A549 (cell line): ENCODE measurements around the gene APOBEC3B. TPM values are rescaled to one million over a fixed set of nuclear protein-coding genes. Genes with fewer than 3 reads are reported as not detected.

Experiments
- ATAC-seq, 2 experiments: fragments of 200-7000 bp in 1 of 2; fragments of >200 bp in 1 of 2; cut with Nextera tagmentation in 1 of 2; cut with Tn5 transposase in 1 of 2; 3 replicates each; pipeline versions ENCODE4 v1.8.0 to v1.9.1; 2018 to 2020; ENCODE audit warnings: mild to moderate bottlenecking in 1 of 2, moderate library complexity in 1 of 2
- CTCF ChIA-PET: fragments of 300-600 bp; sonication (Branson Sonifier 250); formaldehyde crosslinking; extraction: SDS; loops from one replicate; lab custom pipeline; 2021; ENCODE audit warnings: antibody characterized with exemption, inconsistent platforms; lab: Yijun Ruan, JAX
- POLR2A ChIA-PET: fragments of 350-600 bp; formaldehyde crosslinking; extraction: SDS; loops from one replicate; lab custom pipeline; 2021; ENCODE audit warnings: antibody characterized with exemption, inconsistent platforms; lab: Yijun Ruan, JAX
- DNase-seq, 2 experiments: peaks; one replicate each; pipeline versions ENCODE4 v3.0.0 to v3.0.0-alpha.2; 2011 to 2016; ENCODE audit warnings: low read depth in 1 of 2, low spot score in 1 of 2
- FAIRE-seq: peaks from 2 replicates; lab custom pipeline; 2011; peaks lifted over from hg19 to GRCh38; lab: Jason Lieb, UNC
- H3K27ac ChIP-seq, 2 experiments: fragments of >200 bp; sonication (Bioruptor Twin); formaldehyde crosslinking; 3 replicates each; pipeline ENCODE4 v1.5.1; 2016 to 2017
- H3K4me1 ChIP-seq: fragments of >200 bp; sonication (Bioruptor Twin); formaldehyde crosslinking; 3 replicates; pipeline ENCODE4 v1.6.1; 2016
- H3K4me2 ChIP-seq: fragments of >200 bp; sonication (Bioruptor Twin); formaldehyde crosslinking; 3 replicates; pipeline ENCODE4 v1.6.1; 2016
- H3K4me3 ChIP-seq: fragments of >200 bp; sonication (Bioruptor Twin); formaldehyde crosslinking; 3 replicates; pipeline ENCODE4 v1.5.1; 2016
- H3K9me3 ChIP-seq: fragments of >200 bp; sonication (Bioruptor Twin); formaldehyde crosslinking; 3 replicates; pipeline ENCODE4 v1.6.1; 2016
- CBX8 ChIP-seq: fragments of 200-600 bp; sonication (generic); IDR thresholded peaks from 2 replicates; pipeline ENCODE4 v1.6.1; 2016
- CHD2 ChIP-seq: fragments of 150-350 bp; IDR thresholded peaks from 2 replicates; pipeline ENCODE4 v1.6.1; 2014; ENCODE audit warnings: low read length; ENCODE audit not compliant: partially characterized antibody
- CHD4 ChIP-seq: fragments of 200-600 bp; sonication (generic); IDR thresholded peaks from 2 replicates; pipeline ENCODE4 v1.6.1; 2016; ENCODE audit warnings: antibody characterized with exemption, mild to moderate bottlenecking, borderline replicate concordance
- EP300 ChIP-seq, 2 experiments: fragments of >200 bp; sonication (Bioruptor Twin); formaldehyde crosslinking; IDR thresholded peaks; 2 replicates in 1 of 2; 3 replicates in 1 of 2; pipeline ENCODE4 v1.6.1; 2016 to 2017
- GATA3 ChIP-seq: IDR thresholded peaks from 2 replicates; pipeline ENCODE4 v1.6.1; 2012; ENCODE audit warnings: borderline replicate concordance
- HDAC2 ChIP-seq: fragments of 200-600 bp; sonication (generic); IDR thresholded peaks from 2 replicates; pipeline ENCODE4 v1.6.1; 2016
- JUN ChIP-seq, 2 experiments: fragments of >200 bp; sonication (Bioruptor Twin); formaldehyde crosslinking; IDR thresholded peaks; 2 replicates in 1 of 2; 3 replicates in 1 of 2; pipeline ENCODE4 v1.6.1; 2016 to 2017
- JUNB ChIP-seq: fragments of >200 bp; sonication (Bioruptor Twin); formaldehyde crosslinking; IDR thresholded peaks from 2 replicates; pipeline ENCODE4 v1.6.1; 2016
- MAZ ChIP-seq: fragments of 150-350 bp; IDR thresholded peaks from 2 replicates; pipeline ENCODE4 v1.6.1; 2014; ENCODE audit warnings: antibody characterized with exemption, low read depth, low read length, borderline replicate concordance
- MYC ChIP-seq: IDR thresholded peaks from 2 replicates; pipeline ENCODE4 v1.6.1; 2012; ENCODE audit warnings: mild to moderate bottlenecking, inconsistent platforms, low read length, improper control_type of control experiment, borderline replicate concordance
- NFE2L2 ChIP-seq: fragments of 150-350 bp; conservative IDR thresholded peaks from 2 replicates; pipeline ENCODE4 v1.6.1; 2014; ENCODE audit warnings: low read length
- NPAS2 ChIP-seq: fragments of 250-450 bp; sonication (Bioruptor Pico); IDR thresholded peaks from 2 replicates; pipeline ENCODE4 v1.8.0; 2022; ENCODE audit warnings: mild to moderate bottlenecking, moderate library complexity, borderline replicate concordance
- POLR2A ChIP-seq: IDR thresholded peaks from 2 replicates; pipeline ENCODE4 v1.6.1; 2012; ENCODE audit warnings: mild to moderate bottlenecking, low read length
- RAD21 ChIP-seq, 2 experiments: fragments of >200 bp in 1 of 2; sonication (Bioruptor Twin) in 1 of 2; formaldehyde crosslinking in 1 of 2; IDR thresholded peaks in 1 of 2; conservative IDR thresholded peaks in 1 of 2; 2 replicates in 1 of 2; 3 replicates in 1 of 2; pipeline ENCODE4 v1.6.1; 2012 to 2018; ENCODE audit warnings: inconsistent platforms in 1 of 2
- SMC3 ChIP-seq: fragments of >200 bp; sonication (Bioruptor Twin); formaldehyde crosslinking; IDR thresholded peaks from 3 replicates; pipeline ENCODE4 v1.6.1; 2018; ENCODE audit warnings: inconsistent platforms
- SREBF2 ChIP-seq: fragments of 450-650 bp; IDR thresholded peaks from 2 replicates; pipeline ENCODE4 v1.6.1; 2014; ENCODE audit warnings: mild to moderate bottlenecking, moderate library complexity
- TFCP2L1 ChIP-seq: fragments of 250-450 bp; sonication (Bioruptor Pico); IDR thresholded peaks from 2 replicates; pipeline ENCODE4 v1.5.0; 2021; ENCODE audit warnings: mild to moderate bottlenecking
- ZC3H11A ChIP-seq: fragments of 450-650 bp; IDR thresholded peaks from 2 replicates; pipeline ENCODE4 v1.6.1; 2014; ENCODE audit warnings: antibody characterized with exemption, mild to moderate bottlenecking
- WGBS: methylation state at CpG from one replicate; pipeline ENCODE4 v1.1.6; 2017; ENCODE audit errors: missing lambda C conversion rate; 5-methylcytosine and 5-hydroxymethylcytosine counted together
- polyA plus RNA-seq, 4 experiments: library from polyadenylated mRNA; depleted of rRNA in 3 of 4; stranded (reverse); fragments of >200 nt; fragmentation: RNase III in 1 of 4; extraction: RNeasy Plus Mini Kit Qiagen cat#74134 plus additional on column Dnase treatment in 1 of 4; gene quantifications; 2 replicates in 3 of 4; 3 replicates in 1 of 4; pipeline ENCODE4 v1.2.3, GENCODE V29; 2011 to 2017
- TF ChIP-seq, protein P1 (sequence below): fragments of >200 bp; sonication (Bioruptor Twin); formaldehyde crosslinking; IDR thresholded peaks from 3 replicates; pipeline ENCODE4 v1.5.1; 2016
- TF ChIP-seq, protein P2 (sequence below): fragments of >200 bp; sonication (Bioruptor Twin); formaldehyde crosslinking; IDR thresholded peaks from 2 replicates; pipeline ENCODE4 v1.6.1; 2016
- TF ChIP-seq, protein P3 (sequence below): IDR thresholded peaks from 2 replicates; pipeline ENCODE4 v1.6.1; 2012
- TF ChIP-seq, protein P4 (sequence below): fragments of >200 bp; sonication (Bioruptor Twin); formaldehyde crosslinking; IDR thresholded peaks from 3 replicates; pipeline ENCODE4 v1.6.1; 2016

Gene APOBEC3B
- polyA plus RNA-seq, 2 of the 4 experiments (the other 2 are of a cell fraction) = 16.7 to 19.6 TPM

DNA sequence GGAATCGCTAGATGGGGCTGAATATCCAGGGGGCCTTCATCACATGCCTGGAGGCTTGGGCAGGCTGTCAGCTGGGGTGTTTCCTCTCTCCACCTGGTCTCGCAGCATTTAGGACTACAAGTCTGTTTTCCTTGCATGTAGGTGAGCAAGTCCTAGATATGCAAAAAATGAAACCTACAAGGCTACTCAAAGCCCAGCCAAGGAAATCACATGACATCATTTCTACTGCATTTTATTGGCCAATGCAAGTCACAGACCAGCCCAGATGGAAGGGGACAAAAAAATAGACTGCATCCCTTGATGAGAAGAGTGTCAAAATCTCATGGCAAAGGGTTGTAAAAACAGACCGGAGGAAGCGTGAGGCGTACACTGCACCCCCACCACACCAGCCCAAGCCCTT, 9.6 kb upstream of the APOBEC3B start:
- H3K4me2 ChIP-seq = no peak overlapping the region
- no peaks in the 10 kb centered on the region for H3K4me1 ChIP-seq
- FAIRE-seq (no peak), DNase-seq (no peak)
- POLR2A ChIA-PET = no interaction called here
- no peak overlapping the region for H3K27ac ChIP-seq
- no peak for TF ChIP-seq GATA3
- no peak for TF ChIP-seq CHD2
- no peak for TF ChIP-seq SREBF2
- TF ChIP-seq, protein P1, sequence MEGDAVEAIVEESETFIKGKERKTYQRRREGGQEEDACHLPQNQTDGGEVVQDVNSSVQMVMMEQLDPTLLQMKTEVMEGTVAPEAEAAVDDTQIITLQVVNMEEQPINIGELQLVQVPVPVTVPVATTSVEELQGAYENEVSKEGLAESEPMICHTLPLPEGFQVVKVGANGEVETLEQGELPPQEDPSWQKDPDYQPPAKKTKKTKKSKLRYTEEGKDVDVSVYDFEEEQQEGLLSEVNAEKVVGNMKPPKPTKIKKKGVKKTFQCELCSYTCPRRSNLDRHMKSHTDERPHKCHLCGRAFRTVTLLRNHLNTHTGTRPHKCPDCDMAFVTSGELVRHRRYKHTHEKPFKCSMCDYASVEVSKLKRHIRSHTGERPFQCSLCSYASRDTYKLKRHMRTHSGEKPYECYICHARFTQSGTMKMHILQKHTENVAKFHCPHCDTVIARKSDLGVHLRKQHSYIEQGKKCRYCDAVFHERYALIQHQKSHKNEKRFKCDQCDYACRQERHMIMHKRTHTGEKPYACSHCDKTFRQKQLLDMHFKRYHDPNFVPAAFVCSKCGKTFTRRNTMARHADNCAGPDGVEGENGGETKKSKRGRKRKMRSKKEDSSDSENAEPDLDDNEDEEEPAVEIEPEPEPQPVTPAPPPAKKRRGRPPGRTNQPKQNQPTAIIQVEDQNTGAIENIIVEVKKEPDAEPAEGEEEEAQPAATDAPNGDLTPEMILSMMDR = no peak
- TF ChIP-seq NFE2L2 = no peak
- no peak for TF ChIP-seq HDAC2
- no peak for TF ChIP-seq CHD4
- no peak for TF ChIP-seq MYC
- TF ChIP-seq, all 56 proteins: peak for 0
- 80% methylated on average over 5 of the region's 5 CpGs for WGBS
- no peak overlapping the region for H3K4me3 ChIP-seq
- peaks cover 5% of the 10 kb centered on the region; the same call in 1 of the 3 replicates for H3K9me3 ChIP-seq
- ATAC-seq = no peak
- CTCF ChIA-PET = interaction anchor here (1.3 to 4.4 kb wide), 2 partner anchors 30 to 43 kb away, joined by 4 to 28 read pairs; no protein-coding TSS in a partner anchor

DNA sequence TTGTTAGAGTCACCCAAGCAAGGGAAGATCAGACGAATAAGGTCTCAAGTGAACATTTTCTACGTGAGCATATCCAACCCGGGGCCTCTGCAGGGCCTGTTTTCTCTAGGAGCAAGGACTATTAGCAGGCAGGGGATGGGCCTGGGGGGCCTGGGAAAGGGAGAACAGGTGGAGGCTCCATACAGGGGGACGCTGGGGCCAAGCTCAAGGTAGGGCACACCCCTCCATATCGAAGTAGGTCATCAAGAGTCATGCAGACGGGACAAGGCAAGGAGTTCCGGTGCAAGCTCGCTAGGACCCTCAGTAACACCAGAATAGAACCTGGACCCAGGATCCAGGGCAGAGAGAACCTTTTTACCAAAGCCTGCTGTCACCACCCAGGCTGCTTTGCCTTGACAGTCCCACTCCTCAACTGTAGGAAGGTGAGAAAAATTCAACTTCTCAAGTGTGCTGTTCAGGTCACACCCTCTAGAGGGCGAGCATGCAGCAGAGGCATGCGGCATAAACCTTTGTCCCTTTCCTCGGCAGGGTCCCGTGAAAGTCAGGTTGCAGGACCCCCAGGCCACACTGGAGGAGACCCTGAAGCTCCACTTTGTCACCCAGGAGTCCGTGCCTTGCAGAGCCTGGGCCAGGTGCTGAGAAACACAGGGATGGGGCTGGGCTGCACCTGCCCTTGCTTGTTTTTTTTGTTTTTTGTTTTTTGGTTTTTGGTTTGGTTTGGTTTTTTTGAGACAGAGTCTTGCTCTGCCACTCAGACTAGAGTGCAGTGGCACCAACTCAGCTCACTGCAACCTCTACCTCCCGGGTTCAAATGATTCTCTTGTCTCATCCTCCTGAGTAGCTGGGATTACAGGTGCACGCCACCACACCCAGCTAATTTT, 8.6 kb upstream of the APOBEC3B start:
- DNase-seq (peak; percentile 41 to 58), FAIRE-seq (no peak), ATAC-seq (peak; percentile 81 to 86)
- H3K4me3 ChIP-seq = no peak overlapping the region
- CTCF ChIA-PET = interaction anchor here (0.6 to 4.4 kb wide), 15 partner anchors 8 to 205 kb away, joined by 3 to 28 read pairs (median 4); no protein-coding TSS in a partner anchor
- no peaks in the 10 kb centered on the region for H3K4me1 ChIP-seq
- H3K4me2 ChIP-seq = 0 out of 3 replicates have a peak overlapping the region, but pooled peaks have one; percentile 39
- POLR2A ChIA-PET = no interaction called here
- peaks cover 5% of the 10 kb centered on the region; the same call in 1 of the 3 replicates for H3K9me3 ChIP-seq
- H3K27ac ChIP-seq = no peak overlapping the region
- 39% methylated on average over 12 of the region's 15 CpGs for WGBS
- TF ChIP-seq SMC3 (peak; percentile 42; the same call in 2 of the 3 replicates), CBX8 (no peak), POLR2A (no peak), JUNB (no peak), MAZ (no peak), RAD21 (conservative IDR thresholded peaks at IDR 0.05 in 1 of 2, IDR thresholded peaks at IDR 0.05 in 1 of 2) (peak; percentile 53 to 59), EP300 (IDR thresholded peaks at IDR 0.05) (no peak), NPAS2 (CRISPR knock-in tag) (no peak), ZC3H11A (no peak), NFE2L2 (no peak), TFCP2L1 (CRISPR knock-in tag) (no peak), JUN (IDR thresholded peaks at IDR 0.05) (no peak)
- TF ChIP-seq, protein P1 = peak; percentile 53
- TF ChIP-seq, protein P2, sequence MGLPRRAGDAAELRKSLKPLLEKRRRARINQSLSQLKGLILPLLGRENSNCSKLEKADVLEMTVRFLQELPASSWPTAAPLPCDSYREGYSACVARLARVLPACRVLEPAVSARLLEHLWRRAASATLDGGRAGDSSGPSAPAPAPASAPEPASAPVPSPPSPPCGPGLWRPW = no peak
- TF ChIP-seq, protein P3, sequence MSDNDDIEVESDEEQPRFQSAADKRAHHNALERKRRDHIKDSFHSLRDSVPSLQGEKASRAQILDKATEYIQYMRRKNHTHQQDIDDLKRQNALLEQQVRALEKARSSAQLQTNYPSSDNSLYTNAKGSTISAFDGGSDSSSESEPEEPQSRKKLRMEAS = 0 out of 2 replicates have a peak, but pooled peaks have one; percentile 16
- TF ChIP-seq, protein P4, sequence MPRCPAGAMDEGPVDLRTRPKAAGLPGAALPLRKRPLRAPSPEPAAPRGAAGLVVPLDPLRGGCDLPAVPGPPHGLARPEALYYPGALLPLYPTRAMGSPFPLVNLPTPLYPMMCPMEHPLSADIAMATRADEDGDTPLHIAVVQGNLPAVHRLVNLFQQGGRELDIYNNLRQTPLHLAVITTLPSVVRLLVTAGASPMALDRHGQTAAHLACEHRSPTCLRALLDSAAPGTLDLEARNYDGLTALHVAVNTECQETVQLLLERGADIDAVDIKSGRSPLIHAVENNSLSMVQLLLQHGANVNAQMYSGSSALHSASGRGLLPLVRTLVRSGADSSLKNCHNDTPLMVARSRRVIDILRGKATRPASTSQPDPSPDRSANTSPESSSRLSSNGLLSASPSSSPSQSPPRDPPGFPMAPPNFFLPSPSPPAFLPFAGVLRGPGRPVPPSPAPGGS = no peak
